HFFc6 (cell line): ENCODE results near the gene KIAA0753. TPM values are rescaled to one million over a fixed set of nuclear protein-coding genes. Genes with fewer than 3 reads are reported as not detected.

ENCODE experiments used
- DNase-seq: peaks from one replicate; pipeline ENCODE4 v3.0.0-alpha.2; 2018
- H3K27ac Mint-ChIP-seq: 2 replicates; pipeline ENCODE4 v1.8.0; 2020; ENCODE audit warnings: mild to moderate bottlenecking, mixed read lengths
- H3K27me3 Mint-ChIP-seq: 2 replicates; pipeline ENCODE4 v1.8.0; 2021; ENCODE audit warnings: mild to moderate bottlenecking, moderate library complexity, mixed read lengths; ENCODE audit not compliant: insufficient read depth
- H3K36me3 Mint-ChIP-seq: 2 replicates; pipeline ENCODE4 v1.8.0; 2021; ENCODE audit warnings: low read depth, mixed read lengths
- H3K4me1 Mint-ChIP-seq: 2 replicates; pipeline ENCODE4 v1.8.0; 2020; ENCODE audit warnings: low read depth, mixed read lengths
- H3K4me3 Mint-ChIP-seq: 2 replicates; pipeline ENCODE4 v1.8.0; 2020; ENCODE audit warnings: mild to moderate bottlenecking, moderate library complexity, mixed read lengths
- H3K9me3 Mint-ChIP-seq: 2 replicates; pipeline ENCODE4 v1.8.0; 2020; ENCODE audit warnings: mild to moderate bottlenecking, mixed read lengths
- total RNA-seq, 6 experiments: library from RNA; stranded (reverse); fragmentation: NEBNext Ultra II Directional; extraction: Animal tissue kit (Norgen Biotek cat#: 25700); gene quantifications; 2 replicates in 1 of 6; 3 replicates in 5 of 6; pipeline ENCODE4 v1.2.3, GENCODE V29; 2021
- TF ChIP-seq, protein P1 (sequence below): fragments of 200-600 bp; sonication (generic); IDR thresholded peaks from 2 replicates; pipeline ENCODE4 v1.5.0; 2021; ENCODE audit warnings: antibody characterized with exemption, mild to moderate bottlenecking

KIAA0753 gene
- total RNA-seq, 6 experiments from 2014 or later: 15.1 to 17.8 (median 16.4) TPM

DNA sequence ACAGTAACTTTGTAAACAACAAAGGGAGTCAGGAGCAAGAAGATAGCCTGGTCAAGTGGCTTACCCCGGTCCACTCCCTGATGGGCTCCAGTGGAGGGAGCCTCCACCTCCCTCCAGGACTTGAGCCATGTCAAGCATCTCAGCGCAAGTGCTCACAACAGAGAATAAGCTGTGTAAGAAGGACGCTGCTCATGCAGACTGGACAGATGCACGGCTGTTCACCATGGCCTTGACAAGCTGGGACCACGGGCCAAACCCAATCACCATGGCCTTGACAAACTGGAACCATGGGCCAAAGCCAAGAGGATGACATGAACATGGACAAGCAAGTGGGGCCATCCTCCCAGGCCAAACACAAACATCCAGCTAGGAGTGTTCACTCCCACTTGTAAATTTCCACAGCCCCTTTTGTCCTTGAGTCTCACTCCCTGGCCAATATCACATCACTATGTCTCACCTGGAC lies 80.7 kb downstream of the KIAA0753 start:
- H3K4me1 Mint-ChIP-seq: peaks cover 8% of the 10 kb centered on the region

GRCh38 chr17:6558932-6559752 lies 81.4 kb downstream of the KIAA0753 start:
- Mint-ChIP-seq H3K36me3 (no peaks in the 10 kb centered on the region; the same call in 1 of the 2 replicates), H3K27me3 (peaks cover 31% of the 10 kb centered on the region), H3K4me3 (no peak overlapping the region), H3K4me1 (peaks cover 9% of the 10 kb centered on the region), H3K9me3 (no peaks in the 10 kb centered on the region), H3K27ac (no peak overlapping the region)
- TF ChIP-seq, protein P1, sequence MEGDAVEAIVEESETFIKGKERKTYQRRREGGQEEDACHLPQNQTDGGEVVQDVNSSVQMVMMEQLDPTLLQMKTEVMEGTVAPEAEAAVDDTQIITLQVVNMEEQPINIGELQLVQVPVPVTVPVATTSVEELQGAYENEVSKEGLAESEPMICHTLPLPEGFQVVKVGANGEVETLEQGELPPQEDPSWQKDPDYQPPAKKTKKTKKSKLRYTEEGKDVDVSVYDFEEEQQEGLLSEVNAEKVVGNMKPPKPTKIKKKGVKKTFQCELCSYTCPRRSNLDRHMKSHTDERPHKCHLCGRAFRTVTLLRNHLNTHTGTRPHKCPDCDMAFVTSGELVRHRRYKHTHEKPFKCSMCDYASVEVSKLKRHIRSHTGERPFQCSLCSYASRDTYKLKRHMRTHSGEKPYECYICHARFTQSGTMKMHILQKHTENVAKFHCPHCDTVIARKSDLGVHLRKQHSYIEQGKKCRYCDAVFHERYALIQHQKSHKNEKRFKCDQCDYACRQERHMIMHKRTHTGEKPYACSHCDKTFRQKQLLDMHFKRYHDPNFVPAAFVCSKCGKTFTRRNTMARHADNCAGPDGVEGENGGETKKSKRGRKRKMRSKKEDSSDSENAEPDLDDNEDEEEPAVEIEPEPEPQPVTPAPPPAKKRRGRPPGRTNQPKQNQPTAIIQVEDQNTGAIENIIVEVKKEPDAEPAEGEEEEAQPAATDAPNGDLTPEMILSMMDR: no peak
- no peak for DNase-seq

More for the DNA sequence above, 80.7 kb downstream of the KIAA0753 start:
- TF ChIP-seq, protein P1: no peak
- H3K4me3 Mint-ChIP-seq: no peak overlapping the region
- peaks cover 25% of the 10 kb centered on the region for H3K27me3 Mint-ChIP-seq
- no peaks in the 10 kb centered on the region; the same call in 1 of the 2 replicates for H3K36me3 Mint-ChIP-seq
- H3K27ac Mint-ChIP-seq: no peak overlapping the region
- DNase-seq: no peak
- H3K9me3 Mint-ChIP-seq: no peaks in the 10 kb centered on the region

DNA sequence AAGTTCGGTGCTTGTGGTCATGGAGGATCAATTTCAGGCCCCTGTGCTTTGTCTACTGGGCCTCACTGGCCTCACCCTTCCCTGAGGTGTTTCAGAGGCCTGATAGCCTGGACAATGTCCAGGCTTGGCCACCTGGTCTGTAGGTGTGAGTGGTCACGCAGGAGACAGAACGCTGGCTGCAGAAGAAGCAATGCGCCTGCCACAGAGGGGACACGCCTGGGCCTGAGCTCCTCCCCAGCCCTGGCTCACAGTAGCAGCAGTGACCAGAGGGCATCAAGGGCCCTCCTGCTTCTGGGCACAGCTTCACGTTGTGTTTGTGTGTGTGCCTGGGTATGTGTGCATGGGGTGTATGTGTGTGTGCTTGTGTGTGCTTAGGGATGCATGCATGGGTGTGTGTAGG lies 82.2 kb downstream of the KIAA0753 start:
- Mint-ChIP-seq H3K4me3 (no peak overlapping the region), H3K27me3 (peaks cover 39% of the 10 kb centered on the region)

GRCh38 chr17:6557040-6557438 lies 83.5 kb downstream of the KIAA0753 start:
- DNase-seq: no peak
- H3K36me3 Mint-ChIP-seq: no peaks in the 10 kb centered on the region
- H3K4me1 Mint-ChIP-seq: peaks cover 9% of the 10 kb centered on the region
- H3K27ac Mint-ChIP-seq: no peak overlapping the region
- no peaks in the 10 kb centered on the region for H3K9me3 Mint-ChIP-seq
- TF ChIP-seq, protein P1: no peak
- H3K4me3 Mint-ChIP-seq: peak overlapping the region; percentile 68
- H3K27me3 Mint-ChIP-seq: peaks cover 41% of the 10 kb centered on the region

More for the DNA sequence above, 82.2 kb downstream of the KIAA0753 start:
- Mint-ChIP-seq H3K4me1 (peaks cover 9% of the 10 kb centered on the region), H3K36me3 (no peaks in the 10 kb centered on the region), H3K27ac (no peak overlapping the region), H3K9me3 (no peaks in the 10 kb centered on the region)
- DNase-seq: no peak
- TF ChIP-seq, protein P1: no peak

DNA sequence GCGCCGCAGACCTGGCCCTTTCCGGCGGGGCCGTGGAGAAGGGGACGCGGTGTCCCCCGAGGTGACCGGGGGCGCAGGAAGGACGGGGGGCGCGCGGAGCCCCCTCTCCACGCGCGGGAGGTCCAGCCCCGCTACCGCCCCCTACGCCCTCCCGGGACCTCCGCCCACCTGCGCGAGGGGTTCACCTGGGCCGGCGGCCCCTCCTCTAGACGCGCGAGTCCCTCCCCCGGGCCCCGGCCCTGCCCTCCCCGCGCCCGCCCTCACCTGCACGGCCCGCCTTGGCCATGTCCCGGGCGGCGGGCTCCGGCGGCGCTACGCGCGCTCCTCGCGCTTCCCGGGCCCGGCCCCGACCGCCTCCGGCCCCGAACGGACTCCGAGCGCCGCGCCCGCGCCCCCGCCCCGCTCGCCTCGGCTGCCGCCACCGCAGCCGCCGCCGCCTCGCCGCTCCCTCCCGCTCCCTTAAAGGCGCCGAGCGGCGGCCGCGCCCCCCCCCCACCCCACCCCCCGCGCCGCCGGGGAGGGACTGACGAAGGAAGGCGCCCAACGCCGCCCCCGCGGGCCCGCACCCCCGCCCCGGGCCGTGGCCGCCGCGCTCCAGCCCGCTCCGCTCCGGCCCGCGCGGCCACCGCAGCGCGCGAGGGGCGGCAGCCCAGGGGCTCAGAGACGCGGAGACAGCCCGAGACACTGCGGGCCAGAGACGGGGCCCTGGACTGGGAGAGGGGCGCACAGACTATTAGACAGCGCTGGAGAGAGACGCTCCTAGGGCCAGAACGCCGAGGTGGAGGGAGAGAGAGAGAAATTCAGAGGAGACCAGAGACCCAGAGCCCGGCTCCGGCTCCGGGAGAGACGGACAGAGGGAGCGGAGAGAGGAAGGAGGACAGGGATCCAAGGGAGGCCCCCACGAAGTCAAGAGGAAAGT lies 84.1 kb downstream of the KIAA0753 start, which contains the start of gene PITPNM3:
PITPNM3 (minus strand) TSS at position 435 of the 919 bp plus-strand sequence; CDS start at position 286, 149 bp downstream.
- TF ChIP-seq, protein P1: no peak
- Mint-ChIP-seq H3K27me3 (peaks cover 43% of the 10 kb centered on the region), H3K4me3 (peak within 1 kb of the TSS; percentile 73), H3K9me3 (no peaks in the 10 kb centered on the region), H3K4me1 (peaks cover 9% of the 10 kb centered on the region), H3K36me3 (no peaks in the 10 kb centered on the region), H3K27ac (no peak within 1 kb of the TSS)
- DNase-seq: no peak
